ENCODE results near the gene RBM4.

RBM4 gene

GRCh38 chr11:66688561-66689534 lies 50.3 kb downstream of the RBM4 start:
- DNase-seq (ENCODE audit: low spot score) = no peak

DNA sequence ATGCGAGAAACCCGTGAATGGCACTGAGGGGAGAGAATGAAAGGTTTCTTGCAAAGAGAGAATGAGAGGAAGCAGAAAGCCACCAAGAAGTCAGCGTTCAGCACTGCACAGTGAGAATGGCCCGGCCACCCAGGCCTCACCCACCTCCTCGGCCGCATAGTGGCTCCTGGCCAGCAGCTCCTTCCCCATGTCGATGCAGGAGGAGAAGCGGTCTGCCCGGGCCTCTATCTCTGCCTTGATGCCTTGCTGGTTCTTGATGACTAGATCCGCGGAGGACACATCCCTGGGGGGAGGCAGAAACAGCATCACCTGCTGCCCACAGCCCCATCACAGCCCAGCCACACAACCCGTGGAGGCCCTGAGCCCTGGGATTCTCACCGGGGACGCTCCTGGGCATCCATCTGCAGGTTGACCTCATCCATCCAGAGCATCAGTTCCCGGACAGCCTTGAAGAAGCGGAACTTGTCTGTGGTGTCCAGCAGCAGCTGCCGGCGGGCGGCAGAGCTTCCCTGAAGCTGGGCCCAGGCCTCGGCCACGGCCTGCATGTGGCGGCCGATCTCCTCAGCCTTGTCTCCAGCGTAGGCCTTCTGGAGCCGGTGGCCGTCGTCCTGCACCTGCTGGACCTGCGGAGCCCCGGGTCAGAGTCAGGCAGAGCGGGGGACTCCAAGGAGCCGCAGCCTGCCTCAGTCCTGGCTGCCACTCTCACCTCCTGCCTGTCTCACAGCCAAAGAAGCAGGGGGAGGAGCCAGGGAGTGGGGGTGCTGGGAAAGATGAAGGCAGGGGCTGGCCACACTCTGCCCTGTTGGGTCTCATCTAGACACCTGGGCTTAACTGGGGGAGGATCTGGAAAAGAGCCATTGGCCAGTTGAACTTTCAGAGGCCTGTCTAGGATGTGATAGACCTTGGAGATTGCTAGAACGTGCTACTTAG lies 51.4 kb downstream of the RBM4 start:
- no peak for DNase-seq (ENCODE audit: low spot score)

DNA sequence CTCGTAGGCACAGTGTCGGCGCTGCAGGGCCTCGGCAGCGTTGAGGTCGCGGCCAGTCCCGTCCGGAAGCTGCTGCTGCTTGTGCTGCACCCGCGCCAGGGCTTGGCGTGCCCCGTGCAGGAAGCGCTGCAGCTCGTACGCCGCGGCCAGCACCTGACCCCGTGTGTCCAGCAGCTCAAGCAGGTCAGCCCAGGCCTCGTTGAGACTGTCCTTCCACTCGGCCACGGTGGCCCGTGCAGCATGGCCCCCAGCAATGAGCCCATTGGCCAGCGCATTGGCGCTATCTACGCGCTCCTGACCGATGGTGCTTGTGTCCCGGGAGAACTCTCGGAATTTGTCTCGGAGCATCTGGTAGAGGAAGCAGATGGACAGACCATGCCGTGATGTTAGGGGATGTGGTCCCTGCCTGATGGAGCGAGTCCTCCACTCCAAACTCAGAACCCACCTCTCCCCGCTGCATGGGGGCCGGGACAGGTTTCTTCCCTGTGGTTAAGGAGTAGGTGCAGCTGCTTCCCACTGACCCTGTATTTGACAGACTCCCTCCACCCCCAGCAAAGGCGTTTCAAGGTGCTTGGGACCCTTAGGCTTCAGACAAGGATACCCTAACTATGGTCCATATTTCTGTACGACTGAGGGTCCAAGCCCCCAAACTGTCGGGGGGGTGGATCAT lies 52.9 kb downstream of the RBM4 start:
- DNase-seq (ENCODE audit: low spot score) = no peak

GRCh38 chr11:66692446-66692845 lies 53.9 kb downstream of the RBM4 start:
- no peak for DNase-seq (ENCODE audit: low spot score)

DNA sequence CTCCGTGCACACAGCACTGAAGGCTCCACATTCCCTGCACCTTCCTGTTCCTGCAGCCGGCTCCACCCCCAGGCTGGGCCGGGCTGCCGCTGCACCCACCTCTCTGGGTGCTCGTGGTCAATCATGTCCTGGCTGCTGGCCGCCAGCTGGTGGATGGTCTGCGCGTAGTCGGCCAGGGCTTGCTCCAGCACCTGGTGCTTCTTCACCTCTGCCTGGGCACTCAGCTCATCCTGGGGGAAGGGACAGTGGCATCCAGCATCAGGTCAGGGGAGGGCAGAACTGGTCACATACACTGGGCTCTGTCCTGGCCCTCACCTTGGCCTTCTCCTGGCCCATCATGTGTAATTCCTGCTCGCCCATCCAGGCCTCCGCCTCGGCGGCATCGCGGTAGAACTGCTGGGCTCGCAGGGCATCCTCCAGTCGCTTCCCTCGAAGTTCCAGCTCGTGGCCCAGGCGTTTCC lies 54.4 kb downstream of the RBM4 start:
- DNase-seq (ENCODE audit: low spot score) = no peak

DNA sequence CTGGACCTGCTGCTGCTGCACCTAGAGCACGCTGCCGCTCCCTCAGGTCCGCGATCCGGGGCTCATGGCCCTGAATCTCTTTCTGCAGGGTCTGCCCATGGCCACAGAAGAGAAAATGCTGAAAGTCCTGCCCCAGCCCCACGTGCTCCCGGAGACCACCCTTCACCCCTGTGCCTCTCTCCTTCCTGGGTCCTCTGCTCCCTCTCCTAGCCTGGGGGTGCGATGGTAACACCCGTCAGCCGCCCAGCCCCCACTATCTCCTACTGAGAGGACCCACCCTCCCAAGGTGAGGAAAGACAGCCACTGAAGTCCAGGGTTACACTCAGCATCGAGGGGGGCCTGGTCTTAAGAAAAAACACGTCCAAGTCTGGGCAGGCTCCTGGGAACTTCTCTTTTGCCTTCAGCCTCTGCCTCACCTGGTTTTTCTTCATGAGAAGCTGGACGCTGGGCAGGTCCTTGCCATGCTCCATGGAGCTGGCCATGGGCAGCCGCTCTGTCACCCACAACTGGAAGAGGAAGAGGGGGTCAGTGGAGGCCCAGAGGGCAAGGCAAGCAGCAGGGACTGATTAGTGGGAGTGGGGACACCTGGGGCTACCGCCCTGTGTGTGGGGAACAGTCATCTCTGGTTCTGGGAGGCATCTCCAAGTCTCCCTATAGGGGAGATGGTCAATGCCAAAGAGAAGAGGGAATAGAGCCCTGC lies 55.0 kb downstream of the RBM4 start:
- no peak for DNase-seq (ENCODE audit: low spot score)

GRCh38 chr11:66694056-66694410 lies 55.5 kb downstream of the RBM4 start:
- DNase-seq (ENCODE audit: low spot score) = no peak

DNA sequence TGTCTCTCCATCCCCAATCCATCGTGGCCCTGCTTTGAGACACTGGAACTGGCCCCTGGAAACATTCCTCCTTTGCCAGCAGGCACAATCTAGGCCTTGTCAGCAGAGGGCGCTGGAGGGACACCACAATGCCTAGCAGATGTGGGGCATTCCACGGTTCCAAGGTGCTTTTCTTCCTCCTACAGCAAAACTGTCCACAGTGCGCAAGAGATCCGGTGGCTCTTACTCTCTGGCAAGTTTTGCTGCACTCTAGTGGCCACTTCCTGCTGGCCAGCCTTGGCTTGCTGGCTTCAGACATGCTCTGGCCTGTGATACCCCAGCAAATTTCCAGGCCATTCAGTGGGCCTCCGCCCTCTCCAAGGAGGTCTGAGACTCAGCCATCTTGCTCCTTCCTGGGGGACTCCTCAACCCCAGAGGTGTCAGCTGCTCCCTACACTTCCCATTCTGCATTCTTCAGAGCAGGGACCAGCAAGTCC lies 56.3 kb downstream of the RBM4 start:
- DNase-seq (ENCODE audit: low spot score) = peak; percentile 94

Measured in ecto neural progenitor cell (in vitro differentiated cells).